K562 treated with DMSO at 1 percent for 12 hours (cell line): Measurements from ENCODE around the gene TTC39A. TPM values are rescaled to one million over a fixed set of nuclear protein-coding genes. Genes with fewer than 3 reads are reported as not detected.

Experiments used
- total RNA-seq: library from RNA; unstranded; fragments of 300-600 nt; gene quantifications from 2 replicates; pipeline ENCODE4 v1.2.3, GENCODE V29; 2022; ENCODE audit not compliant: insufficient read depth

Gene TTC39A
- 1.2 and 1.3 TPM in 2 replicates for total RNA-seq

DNA sequence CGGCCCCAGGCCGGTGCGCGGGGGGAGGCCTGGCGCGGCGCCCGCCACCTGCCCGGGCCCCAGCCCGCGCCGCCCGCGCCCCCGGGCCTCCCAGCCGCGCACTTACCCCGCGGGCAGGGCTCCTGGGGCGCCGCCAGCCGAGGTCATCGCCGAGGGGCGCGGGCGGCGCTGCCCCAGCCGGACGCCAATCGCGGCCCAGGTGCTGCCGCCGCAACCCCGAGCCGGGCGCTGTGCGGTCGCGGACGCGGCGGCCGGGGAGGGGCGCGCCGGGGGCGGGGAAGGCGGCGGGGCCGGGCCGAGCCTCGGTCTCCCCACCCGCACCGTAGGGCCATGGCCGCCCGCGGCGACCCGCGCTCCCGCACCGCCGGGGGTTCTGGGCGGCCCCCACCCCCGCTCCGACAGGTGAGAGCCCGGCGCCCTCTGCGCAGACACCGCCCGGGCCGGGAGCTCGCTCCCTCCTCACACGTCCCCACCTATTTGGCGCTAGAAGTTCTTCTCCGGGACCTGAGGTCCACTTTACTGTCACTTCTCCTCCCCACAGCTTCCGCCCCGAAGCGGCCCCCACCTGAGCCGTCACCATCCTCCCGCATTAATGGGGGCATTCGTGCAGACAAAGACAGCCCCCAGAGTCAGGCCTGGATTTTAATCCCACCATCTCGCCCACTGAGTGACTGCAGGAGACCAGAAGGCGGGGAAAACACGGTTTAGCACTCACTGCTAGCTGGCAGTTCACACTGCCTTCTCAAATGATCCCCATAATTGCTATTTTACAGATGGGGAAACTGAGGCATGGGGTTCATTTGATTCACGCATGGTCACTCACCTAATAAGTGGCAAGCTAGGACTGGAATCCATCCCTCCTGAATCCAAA lies at the start of gene TTC39A:
TTC39A (minus strand) TSS at position 232 of the 871 bp plus-strand sequence; CDS start at position 147, 85 bp downstream.

Other genes with a start within 250 kb of the TTC39A start
- not detected in 2 replicates for gene C1orf185, start 228.3 kb downstream of the TTC39A start, total RNA-seq
- gene RNF11, start 94.3 kb downstream of the TTC39A start, total RNA-seq: 14.3 and 28.5 TPM in 2 replicates
- gene EPS15, start 188.7 kb upstream of the TTC39A start, total RNA-seq: 11.4 and 49.7 TPM in 2 replicates